Vagina (tissue), 2 donors: Measurements from ENCODE around the gene ANXA6. TPM values are rescaled to one million over a fixed set of nuclear protein-coding genes. Genes with fewer than 3 reads are reported as not detected.

Experiments
- DNase-seq, 2 donors: peaks; one replicate each; pipeline ENCODE4 v3.0.0-alpha.2; 2017; ENCODE audit errors: extremely low spot score in 2 of 2
- H3K27ac ChIP-seq: fragments of 200-600 bp; sonication (generic); one replicate; pipeline ENCODE4 v1.5.1; 2019
- H3K27me3 ChIP-seq: fragments of 200-600 bp; sonication (generic); one replicate; pipeline ENCODE4 v1.5.1; 2019
- H3K36me3 ChIP-seq, 2 donors: fragments of 200-600 bp; sonication (generic); one replicate each; pipeline ENCODE4 v1.5.1; 2017 to 2019
- H3K4me1 ChIP-seq: fragments of 200-600 bp; sonication (generic); one replicate; pipeline ENCODE4 v1.5.1; 2019
- H3K4me3 ChIP-seq, 2 donors: fragments of 200-600 bp; sonication (generic); 1 replicate in 1 of 2; 2 replicates in 1 of 2; pipeline ENCODE4 v1.5.1; 2016 to 2019
- H3K9me3 ChIP-seq: fragments of 200-600 bp; sonication (generic); one replicate; pipeline ENCODE4 v1.5.1; 2019
- CTCF ChIP-seq, 3 experiments: fragments of 450-650 bp in 2 of 3; fragments of 200-600 bp in 1 of 3; sonication (generic) in 1 of 3; IDR thresholded peaks; one replicate each; pipeline ENCODE4 v1.5.1; 2017 to 2019; ENCODE audit warnings: antibody characterized with exemption in 3 of 3, mild to moderate bottlenecking in 2 of 3, moderate library complexity in 2 of 3
- POLR2A ChIP-seq, 2 donors: fragments of 450-650 bp; IDR thresholded peaks; one replicate each; pipeline ENCODE4 v1.6.1; 2017; ENCODE audit warnings: antibody characterized with exemption in 2 of 2, mild to moderate bottlenecking in 2 of 2, moderate library complexity in 2 of 2
- POLR2AphosphoS5 ChIP-seq, 2 donors: sonication (generic); formaldehyde crosslinking; IDR thresholded peaks; one replicate each; pipeline ENCODE4 v1.9.0; 2017; ENCODE audit warnings: antibody characterized with exemption in 2 of 2, mild to moderate bottlenecking in 2 of 2, low read depth in 1 of 2; ENCODE audit not compliant: insufficient read depth in 1 of 2
- intact Hi-C: fragments of 100-400 bp; cut with DNase I; formaldehyde crosslinking; loops from one replicate; pipeline ENCODE4 v1.15.1; 2023
- total RNA-seq: library from RNA; depleted of rRNA; stranded (reverse); fragments of >200 nt; gene quantifications from one replicate; pipeline ENCODE4 v1.2.3, GENCODE V29; 2016

The ANXA6 gene
- total RNA-seq, 1 donor from 2014 or later: 190 TPM

DNA sequence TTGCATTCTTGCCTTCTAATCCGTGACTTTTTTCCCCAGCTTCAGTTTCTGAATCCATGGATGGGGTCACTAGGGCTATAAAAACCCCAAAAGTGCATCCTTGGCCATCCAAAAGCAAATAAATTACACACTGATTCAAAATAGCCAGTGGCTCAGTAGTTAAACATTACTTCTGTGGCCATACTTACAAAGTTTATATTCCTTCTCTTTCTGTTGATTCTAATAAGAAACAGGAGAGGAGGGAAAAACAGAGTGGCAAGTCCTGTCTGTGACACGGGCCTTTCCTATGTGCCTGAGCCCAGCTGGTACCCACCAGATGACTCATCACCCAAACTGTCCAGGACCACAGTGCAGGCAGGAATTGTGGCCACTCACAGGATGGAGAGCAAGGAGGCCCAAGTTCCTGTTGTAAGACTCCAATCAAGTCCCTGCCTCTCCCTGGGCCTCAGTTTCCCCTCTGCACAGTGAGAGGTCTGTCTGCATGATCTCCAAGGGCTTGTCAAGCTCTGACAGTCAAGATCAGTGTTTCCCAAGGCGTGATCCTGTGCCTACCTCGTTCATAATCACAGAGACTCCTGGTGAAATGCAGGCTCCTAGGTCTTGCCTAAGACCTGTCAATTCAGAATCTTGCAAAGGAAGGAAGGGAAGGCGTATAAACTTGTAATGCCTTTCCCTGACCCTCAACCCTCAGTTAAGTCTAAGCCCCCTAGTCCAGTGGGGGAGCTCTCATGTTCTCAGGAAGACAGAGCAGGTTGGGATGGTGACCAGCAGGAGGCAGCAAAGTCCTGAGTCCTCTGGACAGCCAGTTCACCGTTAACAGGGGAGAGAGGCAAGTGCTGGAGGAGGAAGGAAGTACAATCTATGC lies 106.3 kb downstream of the ANXA6 start:
- Histone ChIP-seq H3K27ac (peak overlapping the region; percentile 41), H3K36me3 (peaks cover 0 to 69% of the 10 kb centered on the region in 2 donors), H3K27me3 (no peaks in the 10 kb centered on the region), H3K4me1 (peaks cover 13% of the 10 kb centered on the region), H3K9me3 (no peaks in the 10 kb centered on the region), H3K4me3 (no peak overlapping the region)
- no peak for DNase-seq
- TF ChIP-seq POLR2AphosphoS5 (IDR thresholded peaks at IDR 0.05; ENCODE audit: insufficient read depth in 1 of 2, low read depth in 1 of 2) (no peak), POLR2A (IDR thresholded peaks at IDR 0.05) (no peak), CTCF (IDR thresholded peaks at IDR 0.05) (peak; percentile 75 to 93 (median 79))
- intact Hi-C loops: loop anchor here (5.0 kb wide), 1 partner anchor 66 kb away; no protein-coding TSS in a partner anchor

Other genes starting within 250 kb of the ANXA6 start
- 3,069 TPM for gene GPX3, start 137.2 kb downstream of the ANXA6 start, total RNA-seq
- 92.6 TPM for gene TNIP1, start 76.7 kb downstream of the ANXA6 start, total RNA-seq
- gene CCDC69, start 66.3 kb upstream of the ANXA6 start, total RNA-seq: 84.5 TPM
- 71.7 TPM for gene GM2A, start 95.4 kb upstream of the ANXA6 start, total RNA-seq
- gene SLC36A3, start 146.0 kb upstream of the ANXA6 start, total RNA-seq: not detected
- not detected for gene SLC36A2, start 189.8 kb upstream of the ANXA6 start, total RNA-seq